Spleen (tissue), 7 donors: Measurements from ENCODE around the gene QDPR.

ENCODE experiments used
- POLR2A ChIP-seq, 3 donors: fragments of 450-650 bp; IDR thresholded peaks; one replicate each; pipeline ENCODE4 v1.5.1; 2017; ENCODE audit warnings: antibody characterized with exemption in 3 of 3, mild to moderate bottlenecking in 1 of 3
- POLR2AphosphoS5 ChIP-seq, 3 donors: sonication (generic); formaldehyde crosslinking; IDR thresholded peaks; one replicate each; pipeline ENCODE4 v1.5.1; 2017; ENCODE audit warnings: antibody characterized with exemption in 3 of 3
- TF ChIP-seq, protein P1 (sequence below), 11 experiments: fragments of 200-600 bp in 7 of 11; fragments of 450-650 bp in 4 of 11; sonication (generic) in 4 of 11; IDR thresholded peaks in 8 of 11; conservative IDR thresholded peaks in 3 of 11; 1 replicate in 7 of 11; 2 replicates in 4 of 11; pipeline versions ENCODE4 v1.4.0 to v1.8.0; 2016 to 2021; ENCODE audit warnings: antibody characterized with exemption in 11 of 11, inconsistent platforms in 4 of 11, mild to moderate bottlenecking in 1 of 11
- donor health status: DM: no; HTN: no; CAD: no; lungs with moderate emphysema.
- donor health status: DM: no; HTN: no; CAD: no.
- donor health status: DM: no; HTN: no; CAD: no.

- TF ChIP-seq, protein P1, sequence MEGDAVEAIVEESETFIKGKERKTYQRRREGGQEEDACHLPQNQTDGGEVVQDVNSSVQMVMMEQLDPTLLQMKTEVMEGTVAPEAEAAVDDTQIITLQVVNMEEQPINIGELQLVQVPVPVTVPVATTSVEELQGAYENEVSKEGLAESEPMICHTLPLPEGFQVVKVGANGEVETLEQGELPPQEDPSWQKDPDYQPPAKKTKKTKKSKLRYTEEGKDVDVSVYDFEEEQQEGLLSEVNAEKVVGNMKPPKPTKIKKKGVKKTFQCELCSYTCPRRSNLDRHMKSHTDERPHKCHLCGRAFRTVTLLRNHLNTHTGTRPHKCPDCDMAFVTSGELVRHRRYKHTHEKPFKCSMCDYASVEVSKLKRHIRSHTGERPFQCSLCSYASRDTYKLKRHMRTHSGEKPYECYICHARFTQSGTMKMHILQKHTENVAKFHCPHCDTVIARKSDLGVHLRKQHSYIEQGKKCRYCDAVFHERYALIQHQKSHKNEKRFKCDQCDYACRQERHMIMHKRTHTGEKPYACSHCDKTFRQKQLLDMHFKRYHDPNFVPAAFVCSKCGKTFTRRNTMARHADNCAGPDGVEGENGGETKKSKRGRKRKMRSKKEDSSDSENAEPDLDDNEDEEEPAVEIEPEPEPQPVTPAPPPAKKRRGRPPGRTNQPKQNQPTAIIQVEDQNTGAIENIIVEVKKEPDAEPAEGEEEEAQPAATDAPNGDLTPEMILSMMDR (IDR thresholded peaks at IDR 0.05 in 8 of 11, conservative IDR thresholded peaks at IDR 0.05 in 3 of 11), result no peak
- TF ChIP-seq POLR2A (IDR thresholded peaks at IDR 0.05) (no peak), POLR2AphosphoS5 (IDR thresholded peaks at IDR 0.05) (no peak)
These were observed 32.9 kb upstream of the QDPR start for GRCh38 chr4:17544831-17545234.
